ENCODE measurements around the gene BMPR1A.
"Not testable (repeated sequence)": the region's sequence is repeated elsewhere in the genome, so short reads cannot be mapped to it uniquely, and the experiment has no call there.

The BMPR1A gene

GRCh38 chr10:86846088-86846487 is 89.7 kb downstream of the BMPR1A start:
- POLR2A ChIA-PET (ENCODE audit: low non-redundant PET) = no interaction called here
- no peak for DNase-seq (ENCODE audit: low spot score)
- 0 out of 2 replicates have a peak overlapping the region, but pooled peaks have one; percentile 4 for H3K27ac ChIP-seq
- CTCF ChIA-PET = interaction anchor here (0.6 kb wide), 1 partner anchor 11 kb away, joined by 5 read pairs; no protein-coding TSS in a partner anchor
- TF ChIP-seq, protein P1, sequence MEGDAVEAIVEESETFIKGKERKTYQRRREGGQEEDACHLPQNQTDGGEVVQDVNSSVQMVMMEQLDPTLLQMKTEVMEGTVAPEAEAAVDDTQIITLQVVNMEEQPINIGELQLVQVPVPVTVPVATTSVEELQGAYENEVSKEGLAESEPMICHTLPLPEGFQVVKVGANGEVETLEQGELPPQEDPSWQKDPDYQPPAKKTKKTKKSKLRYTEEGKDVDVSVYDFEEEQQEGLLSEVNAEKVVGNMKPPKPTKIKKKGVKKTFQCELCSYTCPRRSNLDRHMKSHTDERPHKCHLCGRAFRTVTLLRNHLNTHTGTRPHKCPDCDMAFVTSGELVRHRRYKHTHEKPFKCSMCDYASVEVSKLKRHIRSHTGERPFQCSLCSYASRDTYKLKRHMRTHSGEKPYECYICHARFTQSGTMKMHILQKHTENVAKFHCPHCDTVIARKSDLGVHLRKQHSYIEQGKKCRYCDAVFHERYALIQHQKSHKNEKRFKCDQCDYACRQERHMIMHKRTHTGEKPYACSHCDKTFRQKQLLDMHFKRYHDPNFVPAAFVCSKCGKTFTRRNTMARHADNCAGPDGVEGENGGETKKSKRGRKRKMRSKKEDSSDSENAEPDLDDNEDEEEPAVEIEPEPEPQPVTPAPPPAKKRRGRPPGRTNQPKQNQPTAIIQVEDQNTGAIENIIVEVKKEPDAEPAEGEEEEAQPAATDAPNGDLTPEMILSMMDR (conservative IDR thresholded peaks at IDR 0.05; ENCODE audit: low read depth) = no peak

DNA sequence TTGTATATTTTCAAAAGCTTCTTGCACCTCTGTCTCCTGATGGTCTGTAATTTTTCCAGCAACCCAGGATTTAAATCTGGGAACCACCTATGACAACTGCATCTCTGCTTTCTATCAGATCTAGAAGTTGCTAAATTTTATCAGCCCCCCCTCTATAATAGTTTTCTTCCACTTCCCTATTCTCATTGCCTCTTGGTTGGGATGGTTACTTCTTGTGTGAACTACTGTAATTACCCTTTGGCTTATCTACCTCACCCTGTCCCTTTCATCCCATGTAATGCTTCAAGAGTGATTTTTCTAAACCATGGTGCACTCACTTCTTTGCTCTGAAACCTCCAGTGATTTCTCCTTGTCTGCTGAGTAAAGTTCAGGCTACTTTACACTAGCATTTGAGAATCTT is 92.3 kb downstream of the BMPR1A start:
- H3K27ac ChIP-seq = no peak overlapping the region
- TF ChIP-seq, protein P1 (conservative IDR thresholded peaks at IDR 0.05; ENCODE audit: low read depth) = no peak
- ChIA-PET CTCF (no interaction called here), POLR2A (ENCODE audit: low non-redundant PET) (no interaction called here)
- no peak for DNase-seq (ENCODE audit: low spot score)

- no peak for DNase-seq (ENCODE audit: low spot score)
- TF ChIP-seq, protein P1 (conservative IDR thresholded peaks at IDR 0.05; ENCODE audit: low read depth) = no peak
- no peak overlapping the region for H3K27ac ChIP-seq
- ChIA-PET CTCF (no interaction called here), POLR2A (ENCODE audit: low non-redundant PET) (no interaction called here)
These were observed 92.9 kb downstream of the BMPR1A start for GRCh38 chr10:86849181-86849894.

DNA sequence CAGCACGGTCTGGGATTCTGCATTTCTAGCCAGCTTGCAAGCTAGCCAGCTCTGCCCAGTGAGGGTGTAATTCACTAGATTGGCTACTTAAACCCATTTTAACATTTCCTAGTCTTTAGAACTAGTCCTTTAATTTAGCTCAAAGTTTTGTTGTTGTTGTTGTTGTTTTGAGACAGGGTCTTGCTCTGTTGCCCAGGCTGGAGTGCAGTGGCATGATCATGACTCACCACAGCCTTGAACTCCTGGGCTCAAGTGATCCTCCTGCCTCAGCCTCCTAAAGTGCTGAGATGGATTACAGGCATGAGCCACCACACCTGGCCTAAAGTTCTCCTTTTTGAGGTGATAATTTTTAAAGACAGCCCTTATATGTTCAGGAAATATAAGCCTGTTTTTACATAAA is 94.1 kb downstream of the BMPR1A start:
- TF ChIP-seq, protein P1 (conservative IDR thresholded peaks at IDR 0.05; ENCODE audit: low read depth) = no peak
- no peak for DNase-seq (ENCODE audit: low spot score)
- H3K27ac ChIP-seq = no peak overlapping the region
- POLR2A ChIA-PET (ENCODE audit: low non-redundant PET) = no interaction called here
- CTCF ChIA-PET = interaction anchor here (0.7 kb wide), 1 partner anchor 11 kb away, joined by 3 read pairs; no protein-coding TSS in a partner anchor

GRCh38 chr10:86851328-86852207 is 95.1 kb downstream of the BMPR1A start:
- TF ChIP-seq, protein P1 (conservative IDR thresholded peaks at IDR 0.05; ENCODE audit: low read depth) = no peak
- DNase-seq (ENCODE audit: low spot score) = no peak
- POLR2A ChIA-PET (ENCODE audit: low non-redundant PET) = no interaction called here
- no peak overlapping the region for H3K27ac ChIP-seq
- CTCF ChIA-PET = no interaction called here

DNA sequence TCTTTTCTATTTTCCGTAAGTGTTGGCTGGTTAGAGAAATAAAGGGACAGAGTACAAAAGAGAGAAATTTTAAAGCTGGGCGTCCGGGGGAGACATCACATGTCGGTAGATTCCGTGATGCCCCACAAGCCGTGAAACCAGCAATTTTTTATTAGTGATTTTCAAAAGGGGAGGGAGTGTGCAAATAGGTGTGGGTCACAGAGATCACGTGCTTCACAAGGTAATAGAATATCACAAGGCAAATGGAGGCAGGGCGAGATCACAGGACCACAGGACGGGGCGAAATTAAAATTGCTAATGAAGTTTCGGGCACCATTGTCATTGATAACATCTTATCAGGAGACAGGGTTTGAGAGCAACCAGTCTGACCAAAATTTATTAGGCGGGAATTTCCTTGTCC is 97.2 kb downstream of the BMPR1A start:
- DNase-seq (ENCODE audit: low spot score); H3K27ac ChIP-seq; CTCF ChIA-PET; POLR2A ChIA-PET (ENCODE audit: low non-redundant PET): not testable (repeated sequence)

- H3K27ac ChIP-seq = no peak overlapping the region
- DNase-seq (ENCODE audit: low spot score) = no peak
- TF ChIP-seq, protein P1 (conservative IDR thresholded peaks at IDR 0.05; ENCODE audit: low read depth) = no peak
- ChIA-PET POLR2A (ENCODE audit: low non-redundant PET) (no interaction called here), CTCF (interaction anchor here (0.6 kb wide), 1 partner anchor 144 kb away, joined by 4 read pairs; no protein-coding TSS in a partner anchor)
These were observed 99.1 kb downstream of the BMPR1A start for GRCh38 chr10:86855513-86855912.

Measured in RWPE1 (cell line).